Measurements from ENCODE around the gene ECEL1.
A peak's percentile ranks its signal among the peaks of the same experiment; 100 is the strongest.

The ECEL1 gene

DNA sequence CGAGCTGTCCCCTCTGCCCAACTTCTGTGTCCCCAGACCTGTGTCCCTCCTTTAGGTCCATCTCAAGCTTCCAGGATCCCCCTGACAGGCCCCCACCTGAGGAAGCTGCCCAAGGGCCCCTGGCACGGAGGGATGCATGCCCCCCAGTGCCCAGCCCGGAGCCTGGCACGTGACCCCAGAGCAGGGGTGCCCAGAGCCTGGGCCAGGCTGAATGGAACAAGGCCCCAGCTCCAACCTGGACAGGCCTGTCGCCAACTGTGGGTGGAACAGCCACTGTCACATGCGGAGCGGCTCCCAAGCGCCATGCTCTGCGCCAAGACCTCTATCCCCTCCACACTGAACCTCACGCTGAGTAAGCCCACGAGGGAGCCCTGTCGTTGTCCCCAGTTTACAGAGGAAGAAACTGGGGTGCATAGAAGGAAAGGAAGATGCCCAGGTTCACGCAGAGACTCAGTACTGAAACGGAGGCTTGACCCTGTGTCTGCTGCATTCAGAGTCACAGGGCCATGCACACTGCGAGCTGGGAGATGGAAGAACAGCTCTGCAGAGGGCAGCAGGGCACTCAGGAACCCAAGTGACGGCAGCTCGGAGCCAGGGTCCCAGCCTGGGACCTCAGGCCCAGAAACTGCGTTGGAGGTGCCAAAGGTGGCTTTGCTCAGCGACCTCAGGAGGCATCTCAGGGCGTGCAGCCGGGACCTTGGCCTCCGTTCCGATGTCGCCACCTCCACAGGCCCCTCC lies 5.5 kb upstream of the ECEL1 start:
- H3K27ac ChIP-seq (ENCODE audit: low read length): no peak overlapping the region
- H3K9ac ChIP-seq (ENCODE audit: low read depth, low read length): no peak overlapping the region
- H3K36me3 ChIP-seq (ENCODE audit: insufficient read depth, low read depth, low read length): no peaks in the 10 kb centered on the region
- H3K27me3 ChIP-seq (ENCODE audit: insufficient read depth, low read length): peaks cover 24% of the 10 kb centered on the region
- no peaks in the 10 kb centered on the region for H3K9me3 ChIP-seq (ENCODE audit: insufficient read depth, low read depth, low read length)
- no peak overlapping the region for H3K4me3 ChIP-seq (ENCODE audit: low read length)
- peaks cover 7% of the 10 kb centered on the region; the same call in 1 of the 2 replicates for H3K4me1 ChIP-seq (ENCODE audit: insufficient read depth, low read length)

DNA sequence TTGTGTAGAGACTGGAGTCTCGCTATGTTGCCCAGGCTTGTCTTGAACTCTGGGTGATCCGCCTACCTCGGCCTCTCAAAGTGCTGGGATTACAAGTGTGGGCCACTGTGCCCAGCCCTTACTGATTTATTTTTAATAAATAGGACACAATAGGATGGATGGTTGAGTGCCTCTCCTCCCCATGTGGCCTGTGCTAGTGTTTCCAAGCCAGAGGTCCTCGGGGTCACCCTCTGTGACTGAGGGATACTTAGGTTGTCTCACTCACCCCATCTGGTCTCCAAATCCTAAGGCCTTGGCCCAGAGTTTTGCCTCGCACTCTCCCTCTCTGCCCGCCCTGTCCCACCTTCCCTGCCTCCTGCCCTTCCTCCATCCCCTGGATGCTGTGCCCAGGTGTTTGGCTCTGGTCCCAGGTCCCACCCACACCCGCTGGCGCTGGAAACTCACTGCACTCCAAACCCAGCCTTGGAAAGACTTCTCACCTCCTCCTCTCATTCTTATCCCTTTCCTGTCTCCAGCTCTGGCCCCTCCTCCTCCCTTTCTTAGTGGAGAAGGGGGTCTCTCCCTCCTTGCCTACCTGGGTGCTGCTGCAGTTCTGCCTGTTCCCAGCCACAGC lies 4.7 kb upstream of the ECEL1 start:
- Histone ChIP-seq H3K27ac (ENCODE audit: low read length) (no peak overlapping the region), H3K9me3 (ENCODE audit: insufficient read depth, low read depth, low read length) (no peaks in the 10 kb centered on the region), H3K36me3 (ENCODE audit: insufficient read depth, low read depth, low read length) (no peaks in the 10 kb centered on the region), H3K9ac (ENCODE audit: low read depth, low read length) (no peak overlapping the region), H3K27me3 (ENCODE audit: insufficient read depth, low read length) (peaks cover 29% of the 10 kb centered on the region), H3K4me1 (ENCODE audit: insufficient read depth, low read length) (peaks cover 7% of the 10 kb centered on the region; the same call in 1 of the 2 replicates), H3K4me3 (ENCODE audit: low read length) (no peak overlapping the region)

DNA sequence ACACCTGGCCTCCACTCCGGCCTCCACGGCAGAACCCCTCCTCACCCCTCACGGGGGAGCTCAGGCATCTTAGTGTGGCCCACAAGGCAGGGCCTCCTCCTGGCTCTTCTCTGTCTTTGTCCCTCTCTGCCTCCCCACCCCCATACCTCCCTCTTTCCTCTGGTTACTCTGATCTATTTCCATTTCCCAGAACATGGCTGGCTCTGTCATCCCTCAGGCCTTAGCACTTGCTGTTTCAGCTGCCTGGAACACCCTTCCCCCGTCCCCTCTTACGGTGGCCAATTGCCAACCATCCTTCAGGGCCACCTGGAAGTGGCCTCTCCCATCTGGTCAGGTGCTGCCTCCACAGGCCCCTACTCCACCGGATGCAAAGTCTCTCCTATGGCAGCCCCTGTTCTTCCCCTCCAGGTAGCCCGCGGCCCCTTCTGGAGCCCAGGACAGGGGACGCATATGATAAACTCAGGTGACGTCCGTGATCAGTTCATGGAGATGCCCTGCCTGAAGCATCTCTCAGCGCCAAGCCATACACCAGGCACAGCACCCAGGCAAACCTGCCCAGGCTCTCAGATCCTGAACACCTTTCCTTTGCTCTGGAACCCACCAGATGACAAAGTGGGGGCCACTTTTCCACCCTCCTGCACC lies 3.6 kb upstream of the ECEL1 start:
- Histone ChIP-seq H3K9me3 (ENCODE audit: insufficient read depth, low read depth, low read length) (no peaks in the 10 kb centered on the region), H3K9ac (ENCODE audit: low read depth, low read length) (no peak overlapping the region), H3K36me3 (ENCODE audit: insufficient read depth, low read depth, low read length) (no peaks in the 10 kb centered on the region), H3K27ac (ENCODE audit: low read length) (no peak overlapping the region), H3K4me3 (ENCODE audit: low read length) (no peak overlapping the region), H3K4me1 (ENCODE audit: insufficient read depth, low read length) (peaks cover 7% of the 10 kb centered on the region; the same call in 1 of the 2 replicates), H3K27me3 (ENCODE audit: insufficient read depth, low read length) (peaks cover 40% of the 10 kb centered on the region)

DNA sequence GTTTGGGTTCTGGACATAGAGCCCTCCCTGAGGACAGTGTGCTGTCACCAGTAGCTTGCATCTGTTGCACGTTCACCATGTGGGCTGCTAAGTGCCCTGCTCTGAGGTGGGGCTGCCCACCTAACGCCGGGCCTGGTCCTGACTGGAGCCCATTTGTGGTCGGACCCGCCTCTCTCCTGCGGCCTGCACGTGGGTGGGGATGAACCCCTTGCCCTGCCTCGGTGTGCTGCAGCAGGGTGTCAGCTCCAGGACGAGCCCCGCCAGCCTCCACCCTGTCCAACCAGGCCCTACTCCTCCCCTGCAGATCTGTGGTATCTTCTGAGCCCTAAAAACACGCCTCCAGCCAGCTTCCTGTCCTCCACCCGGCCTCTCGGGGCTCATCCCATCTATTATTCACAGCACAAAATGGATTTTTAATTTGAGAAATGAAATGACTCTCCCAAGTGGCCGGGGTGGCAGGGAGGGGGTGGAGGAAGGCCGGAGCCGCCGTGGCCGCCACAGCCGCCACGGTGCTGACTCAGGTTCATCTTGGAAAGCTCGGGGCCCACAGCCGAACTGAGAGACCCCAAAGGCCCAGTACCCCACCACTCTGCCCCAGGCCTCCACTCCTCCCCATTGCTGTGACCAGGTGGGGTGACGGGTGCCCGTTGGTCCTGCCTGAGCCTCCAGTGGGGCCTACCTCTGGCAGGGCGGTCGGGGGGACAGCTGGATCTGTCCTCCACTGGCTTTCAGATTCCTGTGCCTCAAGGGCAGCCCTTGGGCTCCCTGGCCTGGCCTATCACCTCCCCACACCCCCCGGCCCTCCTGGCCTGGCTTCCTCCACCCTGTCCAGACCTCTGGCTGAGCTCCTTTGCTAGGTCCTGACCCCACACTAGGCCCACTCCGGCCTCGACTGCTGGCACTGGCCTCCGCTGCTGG lies 2.8 kb upstream of the ECEL1 start:
- peaks cover 7% of the 10 kb centered on the region; the same call in 1 of the 2 replicates for H3K4me1 ChIP-seq (ENCODE audit: insufficient read depth, low read length)
- H3K36me3 ChIP-seq (ENCODE audit: insufficient read depth, low read depth, low read length): no peaks in the 10 kb centered on the region
- H3K27ac ChIP-seq (ENCODE audit: low read length): no peak overlapping the region
- H3K9ac ChIP-seq (ENCODE audit: low read depth, low read length): no peak overlapping the region
- H3K9me3 ChIP-seq (ENCODE audit: insufficient read depth, low read depth, low read length): no peaks in the 10 kb centered on the region
- H3K27me3 ChIP-seq (ENCODE audit: insufficient read depth, low read length): peaks cover 48% of the 10 kb centered on the region
- no peak overlapping the region for H3K4me3 ChIP-seq (ENCODE audit: low read length)

DNA sequence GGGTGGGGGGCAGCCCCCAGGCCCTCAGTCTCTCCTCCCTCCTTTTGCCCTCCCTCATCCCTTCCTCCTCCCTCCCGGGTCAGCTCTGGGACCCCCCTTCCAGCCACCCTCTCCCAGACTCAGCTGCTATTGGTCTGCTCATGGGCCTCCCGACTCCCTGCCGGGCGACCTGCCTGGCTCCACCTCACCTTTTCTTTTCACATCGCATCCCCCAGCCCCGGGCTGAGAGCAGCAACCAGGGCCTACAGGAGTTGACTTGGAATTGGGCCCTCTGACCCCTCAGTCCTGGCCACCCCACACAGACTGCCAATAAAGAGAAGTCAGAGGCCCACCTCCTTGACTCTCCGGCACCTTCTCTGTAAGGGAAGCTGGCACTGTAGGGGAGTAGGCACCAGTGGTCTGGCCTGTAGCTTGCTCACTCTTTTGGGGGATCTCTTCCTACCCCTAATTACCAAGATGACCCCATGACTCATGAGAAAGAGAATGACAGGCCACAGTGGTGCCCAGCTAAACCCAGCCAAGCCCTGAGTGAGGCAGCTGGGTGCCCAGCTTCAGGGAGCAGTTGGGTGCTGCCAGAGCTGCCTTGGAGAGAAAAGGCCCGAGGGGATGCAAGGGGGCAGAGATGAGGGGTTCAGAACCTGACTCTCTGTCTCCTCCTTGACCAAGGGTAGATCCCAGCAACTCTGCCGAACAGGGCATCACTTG lies 2.0 kb upstream of the ECEL1 start:
- no peak overlapping the region for H3K4me3 ChIP-seq (ENCODE audit: low read length)
- H3K4me1 ChIP-seq (ENCODE audit: insufficient read depth, low read length): peaks cover 7% of the 10 kb centered on the region; the same call in 1 of the 2 replicates
- no peaks in the 10 kb centered on the region for H3K36me3 ChIP-seq (ENCODE audit: insufficient read depth, low read depth, low read length)
- H3K27me3 ChIP-seq (ENCODE audit: insufficient read depth, low read length): peaks cover 56% of the 10 kb centered on the region
- no peaks in the 10 kb centered on the region for H3K9me3 ChIP-seq (ENCODE audit: insufficient read depth, low read depth, low read length)
- no peak overlapping the region for H3K9ac ChIP-seq (ENCODE audit: low read depth, low read length)
- no peak overlapping the region for H3K27ac ChIP-seq (ENCODE audit: low read length)

DNA sequence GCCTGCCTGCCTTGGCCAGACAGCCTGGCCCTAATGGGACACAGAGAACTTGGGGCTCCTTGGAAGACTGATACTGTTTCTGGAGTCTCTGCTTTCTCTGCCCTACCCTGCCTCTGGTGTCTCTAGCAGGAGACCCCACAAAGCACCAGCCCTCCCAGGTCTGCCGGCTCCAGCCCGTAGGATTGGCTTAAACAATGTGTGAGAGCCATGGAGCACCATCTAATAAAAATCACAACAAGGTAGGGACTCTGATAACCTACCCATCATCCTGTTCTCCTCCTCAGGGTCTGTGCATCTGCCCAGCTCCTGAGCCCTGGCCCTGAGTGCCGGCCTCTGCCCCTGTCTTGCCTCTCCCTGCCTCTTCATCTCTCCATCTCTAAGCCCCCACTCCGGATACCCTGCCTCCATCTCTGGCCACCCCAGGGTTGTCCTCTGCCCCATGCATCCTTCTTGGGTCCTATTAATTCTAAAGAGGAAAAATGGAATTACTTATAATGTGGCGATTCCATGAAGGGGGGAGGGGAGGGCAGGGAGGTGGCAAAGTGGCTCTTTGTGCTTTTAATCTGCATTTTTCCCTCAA lies 1.2 kb upstream of the ECEL1 start:
- H3K27ac ChIP-seq (ENCODE audit: low read length): no peak overlapping the region
- H3K4me1 ChIP-seq (ENCODE audit: insufficient read depth, low read length): peaks cover 7% of the 10 kb centered on the region; the same call in 1 of the 2 replicates
- no peaks in the 10 kb centered on the region for H3K9me3 ChIP-seq (ENCODE audit: insufficient read depth, low read depth, low read length)
- no peak overlapping the region for H3K9ac ChIP-seq (ENCODE audit: low read depth, low read length)
- H3K27me3 ChIP-seq (ENCODE audit: insufficient read depth, low read length): peaks cover 65% of the 10 kb centered on the region
- no peaks in the 10 kb centered on the region for H3K36me3 ChIP-seq (ENCODE audit: insufficient read depth, low read depth, low read length)
- H3K4me3 ChIP-seq (ENCODE audit: low read length): no peak overlapping the region

DNA sequence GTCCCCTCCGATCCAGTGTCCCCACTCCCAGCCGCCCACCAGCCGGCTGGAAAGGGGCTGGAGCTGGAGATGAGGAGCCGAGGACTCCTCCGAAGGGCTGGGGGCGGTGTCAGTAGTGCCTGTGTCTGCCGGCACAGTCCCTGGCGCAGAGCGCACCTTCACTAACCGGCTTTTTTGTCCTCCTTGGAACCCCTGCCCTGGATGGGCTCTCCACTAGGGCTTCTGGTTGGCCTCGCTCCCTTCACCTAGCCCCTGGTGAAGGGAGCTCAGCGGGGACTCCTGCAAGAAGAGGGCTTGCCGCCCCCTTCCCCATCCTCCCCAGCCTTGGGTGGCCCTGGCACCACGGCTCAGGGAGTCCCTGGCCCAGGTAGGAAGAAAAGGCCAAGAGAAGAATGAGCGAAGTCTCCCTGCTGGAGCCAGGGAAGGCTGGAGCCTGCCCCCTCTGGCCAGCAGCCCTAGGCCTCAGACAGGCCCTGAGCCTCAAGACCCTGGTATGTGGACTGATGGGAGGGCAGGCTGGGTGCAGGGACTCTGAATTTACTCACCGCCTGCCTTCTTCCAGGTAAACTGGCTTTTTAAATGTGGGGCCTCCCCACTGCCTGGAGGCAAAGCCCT lies 570 bp upstream of the ECEL1 start:
- Histone ChIP-seq H3K27me3 (ENCODE audit: insufficient read depth, low read length) (peaks cover 71% of the 10 kb centered on the region), H3K9me3 (ENCODE audit: insufficient read depth, low read depth, low read length) (no peaks in the 10 kb centered on the region), H3K27ac (ENCODE audit: low read length) (no peak overlapping the region), H3K4me1 (ENCODE audit: insufficient read depth, low read length) (peaks cover 7% of the 10 kb centered on the region; the same call in 1 of the 2 replicates), H3K36me3 (ENCODE audit: insufficient read depth, low read depth, low read length) (no peaks in the 10 kb centered on the region), H3K4me3 (ENCODE audit: low read length) (peak overlapping the region; percentile 60; the same call in 1 of the 2 replicates), H3K9ac (ENCODE audit: low read depth, low read length) (no peak overlapping the region)

DNA sequence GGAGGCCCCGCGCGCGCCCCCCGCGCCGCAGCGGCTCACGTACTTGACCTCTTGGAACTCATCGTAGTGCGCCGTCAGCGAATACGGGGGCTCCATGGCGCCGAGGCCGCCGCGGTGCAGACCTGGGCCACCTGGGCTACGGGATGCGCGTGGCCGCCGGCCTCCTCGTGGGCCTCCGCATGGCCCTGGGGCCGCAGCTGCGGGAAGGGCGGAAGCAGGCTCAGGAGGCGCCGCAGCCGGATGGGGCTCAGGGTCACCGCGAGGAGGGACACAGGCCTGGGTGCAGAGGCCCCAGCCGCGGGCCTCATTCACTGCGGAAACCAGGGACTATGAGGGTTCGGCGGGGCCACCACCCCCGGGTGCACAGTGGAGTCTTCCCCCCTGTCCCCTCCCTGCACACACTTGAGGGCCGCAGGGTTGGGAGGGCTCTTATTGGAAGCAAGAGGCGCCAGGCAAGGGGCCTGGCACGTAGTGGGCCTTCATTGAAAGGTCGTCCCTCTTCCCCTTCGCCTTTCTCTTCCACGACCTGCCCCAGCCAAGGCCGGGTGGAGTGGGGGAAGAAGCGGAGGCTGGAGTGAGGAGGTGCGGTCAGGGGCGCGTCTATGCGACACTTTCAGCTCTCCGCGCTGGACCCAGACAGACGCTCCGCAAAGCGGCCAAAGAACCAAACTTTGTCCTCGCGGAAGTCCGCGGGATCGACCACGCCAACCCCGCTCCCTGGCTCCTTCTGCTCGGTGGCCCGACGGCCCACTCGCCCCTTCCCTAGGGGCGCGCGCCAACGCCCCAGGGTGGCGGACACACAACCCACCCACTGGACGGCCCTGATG lies 863 bp downstream of the ECEL1 start:
- H3K4me3 ChIP-seq (ENCODE audit: low read length): peak overlapping the region; percentile 60; the same call in 1 of the 2 replicates
- H3K4me1 ChIP-seq (ENCODE audit: insufficient read depth, low read length): peaks cover 7% of the 10 kb centered on the region; the same call in 1 of the 2 replicates
- no peaks in the 10 kb centered on the region for H3K36me3 ChIP-seq (ENCODE audit: insufficient read depth, low read depth, low read length)
- no peak overlapping the region for H3K27ac ChIP-seq (ENCODE audit: low read length)
- H3K9me3 ChIP-seq (ENCODE audit: insufficient read depth, low read depth, low read length): no peaks in the 10 kb centered on the region
- peaks cover 83% of the 10 kb centered on the region for H3K27me3 ChIP-seq (ENCODE audit: insufficient read depth, low read length)
- no peak overlapping the region for H3K9ac ChIP-seq (ENCODE audit: low read depth, low read length)

DNA sequence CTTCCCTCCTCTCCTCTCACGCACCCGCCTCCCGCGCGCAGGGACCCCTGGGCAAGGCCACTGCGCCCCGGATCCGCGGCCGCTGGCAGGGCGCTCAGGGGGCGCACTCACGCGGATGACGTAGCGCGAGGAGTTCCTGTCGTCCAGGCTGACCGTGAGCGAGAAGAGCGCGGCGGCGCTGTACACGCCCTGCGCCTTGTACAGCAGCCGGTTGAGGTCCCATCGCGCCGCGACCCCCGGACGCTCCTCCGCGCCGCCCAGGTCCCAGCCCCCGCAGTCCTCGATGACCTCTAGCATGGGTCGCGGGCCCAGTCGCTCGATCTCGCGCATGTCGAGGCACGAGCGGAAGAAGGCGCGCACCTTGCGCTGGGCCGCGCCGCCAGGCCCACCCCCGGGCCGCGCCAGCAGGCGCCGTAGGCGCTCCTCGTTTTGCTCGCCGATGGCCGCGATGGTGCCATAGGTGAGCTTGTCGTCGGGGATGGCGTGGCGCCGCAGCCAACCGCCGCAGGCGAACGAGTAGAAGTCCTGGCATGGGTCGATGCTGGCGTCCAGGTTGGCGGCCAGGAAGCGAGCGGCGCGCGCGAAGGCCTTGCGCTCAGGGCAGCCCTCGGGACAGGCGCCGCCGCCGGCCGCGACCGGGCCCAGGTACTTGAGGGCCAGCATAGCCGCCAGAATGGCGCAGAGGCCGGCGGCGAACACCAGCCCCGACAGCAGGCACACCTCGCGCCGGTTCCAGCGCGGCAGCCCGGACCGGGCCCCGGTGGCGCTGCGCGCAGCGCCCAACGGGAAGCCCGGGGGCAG lies 1.7 kb downstream of the ECEL1 start:
- Histone ChIP-seq H3K4me3 (ENCODE audit: low read length) (peak overlapping the region; percentile 59; the same call in 1 of the 2 replicates), H3K27ac (ENCODE audit: low read length) (no peak overlapping the region), H3K27me3 (ENCODE audit: insufficient read depth, low read length) (peaks cover 83% of the 10 kb centered on the region), H3K36me3 (ENCODE audit: insufficient read depth, low read depth, low read length) (no peaks in the 10 kb centered on the region), H3K9ac (ENCODE audit: low read depth, low read length) (no peak overlapping the region), H3K4me1 (ENCODE audit: insufficient read depth, low read length) (peaks cover 7% of the 10 kb centered on the region; the same call in 1 of the 2 replicates), H3K9me3 (ENCODE audit: insufficient read depth, low read depth, low read length) (no peaks in the 10 kb centered on the region)

All from iPS-20b (cell line).